ENCODE data around the gene OR4N2.
"Not testable (repeated sequence)": the region's sequence is repeated elsewhere in the genome, so short reads cannot be mapped to it uniquely, and the experiment has no call there.

OR4N2 gene

DNA sequence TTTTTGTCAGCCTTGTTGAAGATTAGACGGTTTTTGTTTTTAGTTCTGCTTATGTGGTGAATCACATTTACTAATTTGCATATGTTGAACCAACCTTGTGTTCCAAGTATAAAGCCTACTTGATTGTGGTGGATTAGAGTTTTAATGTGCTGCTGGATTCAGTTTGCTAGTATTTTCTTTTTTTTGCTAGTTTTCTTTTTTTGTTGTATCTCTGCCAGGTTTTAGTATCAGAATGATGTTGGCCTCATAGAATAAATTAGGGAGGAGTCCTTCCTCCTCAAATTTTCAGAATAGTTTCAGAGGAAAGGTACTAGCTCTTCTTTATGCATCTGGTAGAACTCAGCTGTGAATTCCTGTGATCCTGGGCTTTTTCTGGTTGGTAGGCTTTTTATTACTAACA is at the start of gene OR4N2:
Gene OR4N2 (plus strand): TSS at position 301 of the 400 bp plus-strand sequence. CDS start 23,679 bp downstream, outside the sequence.
- not testable (repeated sequence) for DNase-seq (ENCODE audit: low read depth)

GRCh38 chr14:19754172-19754571 is 49.4 kb upstream of the OR4N2 start:
- DNase-seq (ENCODE audit: low read depth) = no peak

- DNase-seq (ENCODE audit: low read depth) = not testable (repeated sequence)
Observed at GRCh38 chr14:19771491-19771890, 32.1 kb upstream of the OR4N2 start.

DNA sequence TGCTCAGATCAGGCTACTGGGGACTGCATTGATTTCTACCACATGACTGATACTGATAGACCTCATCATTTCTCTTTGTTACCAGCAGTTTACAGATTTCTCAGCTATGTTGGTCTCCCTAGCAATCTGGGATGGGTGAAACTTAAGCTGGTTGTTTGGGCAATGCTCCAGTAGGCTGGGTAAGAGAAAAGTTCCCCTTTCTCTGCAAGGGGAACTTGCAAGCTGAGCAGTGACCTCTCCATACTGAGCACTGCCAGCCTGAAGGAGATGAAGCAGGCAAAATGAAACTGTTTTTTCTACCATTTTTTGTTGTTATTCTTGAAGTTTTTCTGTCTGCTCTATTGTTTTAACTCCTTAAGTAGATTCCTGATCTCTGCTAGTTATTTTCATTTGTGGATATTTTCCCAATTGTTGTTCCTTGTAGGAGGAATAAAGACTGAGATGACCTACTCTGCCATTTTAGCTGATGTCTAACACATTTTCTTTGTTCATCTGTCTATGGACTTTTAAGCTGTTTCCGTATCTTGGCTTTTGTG is 31.6 kb upstream of the OR4N2 start:
- DNase-seq (ENCODE audit: low read depth) = no peak

- not testable (repeated sequence) for DNase-seq (ENCODE audit: low read depth)
Observed at GRCh38 chr14:19772454-19772853, 31.1 kb upstream of the OR4N2 start.

DNA sequence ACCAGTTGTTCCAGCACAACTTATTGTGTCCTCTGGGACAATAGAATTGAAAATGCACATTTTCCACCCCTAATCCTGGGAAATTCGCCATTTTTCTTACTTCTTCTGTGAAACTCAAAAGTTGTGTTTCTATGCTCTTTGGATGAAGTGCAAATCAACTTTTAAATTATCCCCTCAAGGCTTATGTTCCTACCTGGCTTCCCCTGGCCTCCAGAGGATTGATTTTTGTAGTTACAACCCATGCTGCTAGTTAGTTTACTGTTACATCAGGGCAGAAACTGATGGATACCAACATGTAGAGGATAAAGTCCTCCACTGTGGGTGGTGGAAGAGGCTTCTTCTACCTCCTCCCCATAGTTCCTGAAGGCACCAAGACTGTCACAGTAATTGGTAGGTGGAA is 30.4 kb upstream of the OR4N2 start, which contains the start of gene OR4M1:
Gene OR4M1 (plus strand): TSS at position 301 of the 400 bp plus-strand sequence. CDS start 6,819 bp downstream, outside the sequence.
- not testable (repeated sequence) for DNase-seq (ENCODE audit: low read depth)

- DNase-seq (ENCODE audit: low read depth) = no peak
Observed at GRCh38 chr14:19775587-19775986, 28.0 kb upstream of the OR4N2 start.

DNA sequence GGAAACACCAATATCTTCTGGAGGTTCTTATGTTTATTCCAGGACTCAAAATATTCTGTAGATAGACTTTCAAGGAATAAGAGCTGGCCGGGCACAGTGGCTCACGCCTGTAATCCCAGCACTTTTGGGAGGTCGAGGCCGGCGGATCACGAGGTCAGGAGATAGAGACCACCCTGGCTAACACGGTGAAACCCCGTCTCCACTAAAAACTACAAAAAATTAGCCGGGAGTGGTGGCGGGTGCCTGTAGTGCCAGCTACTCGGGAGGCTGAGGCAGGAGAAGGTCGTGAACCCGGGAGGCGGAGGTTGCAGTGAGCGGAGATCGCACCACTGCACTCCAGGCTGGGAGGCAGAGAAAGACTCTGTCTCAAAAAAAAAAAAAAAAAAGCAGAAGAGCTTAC is 17.7 kb upstream of the OR4N2 start:
- not testable (repeated sequence) for DNase-seq (ENCODE audit: low read depth)

- not testable (repeated sequence) for DNase-seq (ENCODE audit: low read depth)
Observed at GRCh38 chr14:19787318-19787717, 16.3 kb upstream of the OR4N2 start.

DNA sequence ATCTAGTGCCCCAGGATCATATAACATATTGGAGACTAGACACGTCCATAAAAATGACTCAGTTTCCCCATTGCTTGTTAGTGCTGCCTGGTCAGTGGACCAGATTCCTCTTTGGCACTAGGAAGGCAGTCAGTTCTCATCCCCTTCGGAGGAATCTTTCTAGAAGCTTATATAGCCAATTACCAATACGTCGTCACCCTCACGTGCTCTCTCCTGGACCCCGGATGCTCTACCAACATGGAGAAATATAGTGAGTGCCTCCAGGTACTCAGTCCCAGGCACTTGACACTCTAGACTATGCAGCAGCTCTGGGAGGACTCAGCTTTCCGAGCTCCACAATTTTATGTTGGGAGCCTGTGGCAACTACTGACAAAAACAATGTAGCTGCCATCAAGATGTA is 15.4 kb upstream of the OR4N2 start:
- DNase-seq (ENCODE audit: low read depth) = not testable (repeated sequence)

GRCh38 chr14:19796520-19797108 is 7.0 kb upstream of the OR4N2 start:
- not testable (repeated sequence) for DNase-seq (ENCODE audit: low read depth)

- no peak for DNase-seq (ENCODE audit: low read depth)
Observed at GRCh38 chr14:19799880-19800279, 3.7 kb upstream of the OR4N2 start.

- no peak for DNase-seq (ENCODE audit: low read depth)
Observed at GRCh38 chr14:19800282-19801117, 3.1 kb upstream of the OR4N2 start.

DNA sequence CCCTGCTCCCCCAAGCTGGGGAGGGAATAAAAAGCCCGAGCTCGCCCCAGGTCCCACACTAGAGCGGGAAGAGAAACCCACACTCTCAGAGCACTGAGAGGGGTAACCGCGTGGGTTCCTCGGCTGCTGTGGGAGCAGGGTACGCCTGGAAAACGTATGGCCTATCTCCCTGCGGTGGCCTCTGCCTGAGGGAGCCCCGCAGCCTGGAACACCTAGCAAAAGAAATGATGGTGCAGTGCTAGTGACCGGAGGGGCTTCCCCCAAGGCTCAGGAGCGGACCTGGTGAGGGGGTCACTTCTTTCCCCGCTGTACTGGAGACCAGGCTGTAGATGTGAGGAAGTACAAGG is 2.5 kb upstream of the OR4N2 start:
- no peak for DNase-seq (ENCODE audit: low read depth)

DNA sequence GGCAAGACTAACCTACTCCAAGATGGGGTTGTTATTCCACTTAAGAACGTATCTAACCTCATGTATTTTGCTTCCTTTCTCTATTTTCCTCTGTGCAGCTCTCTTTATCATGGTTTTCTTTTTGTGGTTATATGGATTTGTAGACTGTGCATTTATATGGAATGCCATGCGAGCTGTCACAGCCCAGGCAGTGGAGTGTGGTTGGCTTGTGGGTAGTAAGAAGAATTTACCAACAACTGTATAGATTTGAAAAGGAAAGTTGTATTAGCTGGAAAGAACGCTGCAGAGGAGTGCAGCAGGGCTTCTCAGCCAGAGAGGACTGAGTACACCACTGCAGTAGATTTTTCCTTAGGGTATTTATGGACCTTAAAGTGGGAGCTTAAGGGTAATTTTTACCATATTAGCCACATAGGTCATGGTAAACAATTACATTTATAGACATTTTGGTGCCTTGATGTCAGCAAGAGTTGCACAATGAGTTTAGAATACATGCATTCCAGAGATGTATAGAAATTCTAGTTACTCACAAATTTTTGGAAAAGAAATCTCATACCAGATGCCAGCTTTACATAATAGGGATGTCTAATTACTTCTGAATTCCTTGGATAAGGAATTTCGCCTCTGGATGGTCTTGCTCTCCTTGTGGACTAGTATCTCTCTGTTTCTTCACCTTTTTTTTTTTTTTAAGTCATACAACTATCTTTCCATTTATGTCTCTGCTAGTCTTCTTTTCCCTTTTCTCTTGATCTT is 9.8 kb downstream of the OR4N2 start:
- not testable (repeated sequence) for DNase-seq (ENCODE audit: low read depth)

DNA sequence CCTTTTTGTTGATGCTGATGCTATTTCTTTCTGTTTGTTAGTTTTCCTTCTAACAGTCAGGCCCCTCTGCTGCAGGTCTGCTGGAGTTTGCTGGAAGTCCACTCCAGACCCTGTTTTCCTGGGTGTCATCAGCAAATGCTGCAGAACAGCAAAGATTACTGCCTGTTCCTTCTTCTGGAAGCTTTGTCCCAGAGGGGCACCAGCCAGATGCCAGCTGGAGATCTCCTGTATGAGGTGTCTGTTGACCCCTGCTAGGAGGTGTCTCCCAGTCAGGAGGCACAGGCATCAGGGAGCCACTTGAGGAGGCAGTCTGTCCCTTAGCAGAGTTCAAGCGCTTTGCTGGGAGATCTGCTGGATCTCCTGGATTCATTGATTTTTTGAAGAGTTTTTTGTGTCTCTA is 16.3 kb downstream of the OR4N2 start:
- not testable (repeated sequence) for DNase-seq (ENCODE audit: low read depth)

DNA sequence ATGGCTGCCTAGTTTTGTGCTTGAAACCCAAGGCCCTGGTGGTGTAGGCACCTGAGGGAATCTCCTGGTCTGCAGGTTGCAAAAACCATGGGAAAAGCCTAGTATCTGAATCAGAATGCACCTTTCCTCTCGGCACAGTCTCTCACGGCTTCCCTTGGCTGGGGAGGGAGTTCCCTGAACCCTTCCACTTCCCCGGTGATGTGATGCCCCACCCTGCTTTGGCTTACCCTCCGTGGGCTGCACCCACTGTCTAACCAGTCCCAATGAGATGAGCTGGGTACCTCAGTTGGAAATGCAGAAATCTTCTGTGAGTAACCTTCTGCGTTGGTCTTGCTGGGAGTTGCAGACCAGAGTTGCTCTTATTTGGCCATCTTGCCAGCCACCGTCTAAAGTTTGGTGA is 17.4 kb downstream of the OR4N2 start:
- not testable (repeated sequence) for DNase-seq (ENCODE audit: low read depth)

DNA sequence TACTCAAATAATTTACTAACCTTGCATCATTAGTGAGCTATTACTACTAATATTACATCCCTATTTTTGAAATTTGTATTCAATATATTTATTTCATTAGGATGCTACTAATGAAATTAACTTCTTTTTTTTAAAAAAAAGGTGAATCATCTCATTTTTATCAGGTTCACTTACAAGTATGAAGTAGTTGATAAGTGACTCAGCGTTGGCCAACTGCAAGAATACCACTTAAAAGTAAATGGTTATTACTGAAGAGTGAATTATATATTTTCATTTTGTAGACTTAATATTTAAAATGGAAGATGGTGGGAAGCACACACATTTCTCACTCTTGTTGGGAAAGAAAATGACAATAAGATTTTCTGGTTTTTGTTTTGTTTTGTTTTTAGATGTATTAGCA is 19.6 kb downstream of the OR4N2 start:
- DNase-seq (ENCODE audit: low read depth) = no peak

- peak; percentile 31 for DNase-seq (ENCODE audit: low read depth)
Observed at GRCh38 chr14:19823765-19824164, 20.2 kb downstream of the OR4N2 start.

DNA sequence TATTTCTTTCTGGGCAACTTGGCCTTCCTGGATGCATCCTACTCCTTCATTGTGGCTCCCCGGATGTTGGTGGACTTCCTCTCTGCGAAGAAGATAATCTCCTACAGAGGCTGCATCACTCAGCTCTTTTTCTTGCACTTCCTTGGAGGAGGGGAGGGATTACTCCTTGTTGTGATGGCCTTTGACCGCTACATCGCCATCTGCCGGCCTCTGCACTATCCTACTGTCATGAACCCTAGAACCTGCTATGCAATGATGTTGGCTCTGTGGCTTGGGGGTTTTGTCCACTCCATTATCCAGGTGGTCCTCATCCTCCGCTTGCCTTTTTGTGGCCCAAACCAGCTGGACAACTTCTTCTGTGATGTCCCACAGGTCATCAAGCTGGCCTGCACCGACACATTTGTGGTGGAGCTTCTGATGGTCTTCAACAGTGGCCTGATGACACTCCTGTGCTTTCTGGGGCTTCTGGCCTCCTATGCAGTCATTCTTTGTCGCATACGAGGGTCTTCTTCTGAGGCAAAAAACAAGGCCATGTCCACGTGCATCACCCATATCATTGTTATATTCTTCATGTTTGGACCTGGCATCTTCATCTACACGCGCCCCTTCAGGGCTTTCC is 24.2 kb downstream of the OR4N2 start:
- DNase-seq (ENCODE audit: low read depth) = not testable (repeated sequence)

GRCh38 chr14:19828314-19828713 is 24.7 kb downstream of the OR4N2 start:
- no peak for DNase-seq (ENCODE audit: low read depth)

Data from stromal cell of bone marrow (primary cell).